Prostate gland (tissue), 2 donors: Measurements from ENCODE around the gene COX7A2. TPM values are rescaled to one million over a fixed set of nuclear protein-coding genes. Genes with fewer than 3 reads are reported as not detected.

Experiments used
- DNase-seq: peaks from one replicate; pipeline ENCODE4 v3.0.0-alpha.2; 2019; ENCODE audit warnings: low spot score
- H3K27ac ChIP-seq, 2 donors: fragments of 200-600 bp; sonication (generic); 2 replicates each; pipeline ENCODE4 v1.5.1; 2017 to 2019
- H3K27me3 ChIP-seq: fragments of 200-600 bp; sonication (generic); replicated peaks from 2 replicates; pipeline ENCODE4 v1.5.1; 2019; ENCODE audit not compliant: insufficient read depth
- H3K36me3 ChIP-seq, 2 donors: fragments of 200-600 bp; sonication (generic); 1 replicate in 1 of 2; 2 replicates in 1 of 2; pipeline versions ENCODE4 v1.5.1 to v1.8.1; 2017 to 2019
- H3K4me1 ChIP-seq: fragments of 200-600 bp; sonication (generic); replicated peaks from 2 replicates; pipeline ENCODE4 v1.5.1; 2019
- H3K4me3 ChIP-seq, 2 donors: fragments of 200-600 bp; sonication (generic); 2 replicates each; pipeline ENCODE4 v1.5.1; 2017 to 2019
- H3K9me3 ChIP-seq: fragments of 200-600 bp; sonication (generic); 2 replicates; pipeline ENCODE4 v1.5.1; 2017
- CTCF ChIP-seq, 4 experiments: fragments of 200-600 bp in 2 of 4; fragments of 450-650 bp in 2 of 4; sonication (generic) in 2 of 4; IDR thresholded peaks; 1 replicate in 3 of 4; 2 replicates in 1 of 4; pipeline ENCODE4 v1.5.1; 2016 to 2019; ENCODE audit warnings: antibody characterized with exemption in 4 of 4, mild to moderate bottlenecking in 2 of 4, moderate library complexity in 2 of 4
- POLR2A ChIP-seq: fragments of 450-650 bp; IDR thresholded peaks from one replicate; pipeline ENCODE4 v1.6.1; 2016; ENCODE audit warnings: antibody characterized with exemption, mild to moderate bottlenecking
- POLR2AphosphoS5 ChIP-seq: sonication (generic); formaldehyde crosslinking; IDR thresholded peaks from one replicate; pipeline ENCODE4 v1.6.1; 2017; ENCODE audit warnings: antibody characterized with exemption
- WGBS: methylation state at CpG from one replicate; pipeline ENCODE4 v1.1.5; 2018; 5-methylcytosine and 5-hydroxymethylcytosine counted together
- intact Hi-C: fragments of 100-400 bp; cut with DNase I; formaldehyde crosslinking; loops from one replicate; pipeline ENCODE4 v1.14.2; 2022
- total RNA-seq, 2 donors: library from RNA; depleted of rRNA; stranded (reverse); fragments of >200 nt; gene quantifications; one replicate each; pipeline ENCODE4 v1.1.0, GENCODE V29; 2016

COX7A2 gene
- total RNA-seq, 2 donors from 2014 or later, result 136 to 724 TPM

GRCh38 chr6:75284632-75285282 is 41.2 kb upstream of the COX7A2 start, which contains the start of gene TMEM30A:
Gene TMEM30A (minus strand): TSS chr6:75284792. CDS start chr6:75284638, 154 bp downstream.
- no peaks in the 10 kb centered on the region for H3K4me1 ChIP-seq

GRCh38 chr6:75283907-75284631 is 40.5 kb upstream of the COX7A2 start:
- no peaks in the 10 kb centered on the region for H3K36me3 ChIP-seq
- H3K4me3 ChIP-seq, result peak overlapping the region; percentile 65 to 78
- H3K27ac ChIP-seq, result peak overlapping the region; percentile 81 to 82
- no peaks in the 10 kb centered on the region for H3K9me3 ChIP-seq
- DNase-seq, result no peak
- H3K27me3 ChIP-seq, result no peaks in the 10 kb centered on the region
- H3K4me1 ChIP-seq, result no peaks in the 10 kb centered on the region
- TF ChIP-seq POLR2A (no peak), POLR2AphosphoS5 (no peak)
- intact Hi-C loops, result no loop called here
- under 1% methylated on average over 36 of the region's 36 CpGs for WGBS

More at GRCh38 chr6:75284632-75285282, 41.2 kb upstream of the COX7A2 start, which contains the start of gene TMEM30A:
- WGBS, result under 1% methylated on average over 53 of the region's 55 CpGs
- no peaks in the 10 kb centered on the region for H3K9me3 ChIP-seq
- peak; percentile 98 for DNase-seq
- intact Hi-C loops, result no loop called here
- no peaks in the 10 kb centered on the region for H3K36me3 ChIP-seq
- H3K4me3 ChIP-seq, result peak within 1 kb of the TSS; percentile 65 to 78
- H3K27me3 ChIP-seq, result no peaks in the 10 kb centered on the region
- TF ChIP-seq CTCF (IDR thresholded peaks at IDR 0.05) (peak in 2 of 4 experiments; percentile 15 to 24), POLR2A (peak; percentile 82), POLR2AphosphoS5 (peak; percentile 96)
- peak within 1 kb of the TSS; percentile 81 to 82 for H3K27ac ChIP-seq

GRCh38 chr6:75282706-75283105 is 39.1 kb upstream of the COX7A2 start:
- intact Hi-C loops, result no loop called here
- H3K27me3 ChIP-seq, result no peaks in the 10 kb centered on the region
- no peak overlapping the region for H3K27ac ChIP-seq
- peak overlapping the region in 1 of 2 donors; percentile 78 for H3K4me3 ChIP-seq
- H3K36me3 ChIP-seq, result no peaks in the 10 kb centered on the region
- H3K9me3 ChIP-seq, result no peaks in the 10 kb centered on the region
- WGBS, result 68% methylated on average over 2 of the region's 2 CpGs
- no peaks in the 10 kb centered on the region for H3K4me1 ChIP-seq
- TF ChIP-seq CTCF (IDR thresholded peaks at IDR 0.05) (no peak), POLR2A (no peak), POLR2AphosphoS5 (no peak)
- no peak for DNase-seq

- H3K9me3 ChIP-seq, result no peaks in the 10 kb centered on the region
- no peaks in the 10 kb centered on the region for H3K27me3 ChIP-seq
- DNase-seq, result no peak
- H3K27ac ChIP-seq, result no peak overlapping the region
- TF ChIP-seq CTCF (IDR thresholded peaks at IDR 0.05) (no peak), POLR2AphosphoS5 (no peak), POLR2A (no peak)
- H3K4me1 ChIP-seq, result no peaks in the 10 kb centered on the region
- H3K4me3 ChIP-seq, result no peak overlapping the region
- intact Hi-C loops, result no loop called here
- no peaks in the 10 kb centered on the region for H3K36me3 ChIP-seq
Observed at GRCh38 chr6:75281653-75282052, 38.1 kb upstream of the COX7A2 start.

GRCh38 chr6:75280131-75280855 is 36.7 kb upstream of the COX7A2 start:
- H3K4me1 ChIP-seq, result no peaks in the 10 kb centered on the region

More at GRCh38 chr6:75280131-75280855, 36.7 kb upstream of the COX7A2 start:
- Histone ChIP-seq H3K9me3 (no peaks in the 10 kb centered on the region), H3K27ac (no peak overlapping the region), H3K4me3 (no peak overlapping the region), H3K27me3 (no peaks in the 10 kb centered on the region), H3K36me3 (no peaks in the 10 kb centered on the region)
- 52% methylated on average over 4 of the region's 4 CpGs for WGBS
- DNase-seq, result no peak
- intact Hi-C loops, result no loop called here
- TF ChIP-seq POLR2A, result no peak
- no peak for TF ChIP-seq CTCF (IDR thresholded peaks at IDR 0.05)
- TF ChIP-seq POLR2AphosphoS5, result no peak
